CD4-positive, alpha-beta T cell treated with Interleukin-12 subunit alpha and Interleukin-12 subunit beta, for 1 hour (primary cell): ENCODE results near the gene KCP.

ENCODE experiments used
- DNase-seq: peaks from one replicate; pipeline ENCODE4 v3.0.0-alpha.2; 2020

The KCP gene

GRCh38 chr7:128836729-128837348 is 73.7 kb downstream of the KCP start:
- no peak for DNase-seq

DNA sequence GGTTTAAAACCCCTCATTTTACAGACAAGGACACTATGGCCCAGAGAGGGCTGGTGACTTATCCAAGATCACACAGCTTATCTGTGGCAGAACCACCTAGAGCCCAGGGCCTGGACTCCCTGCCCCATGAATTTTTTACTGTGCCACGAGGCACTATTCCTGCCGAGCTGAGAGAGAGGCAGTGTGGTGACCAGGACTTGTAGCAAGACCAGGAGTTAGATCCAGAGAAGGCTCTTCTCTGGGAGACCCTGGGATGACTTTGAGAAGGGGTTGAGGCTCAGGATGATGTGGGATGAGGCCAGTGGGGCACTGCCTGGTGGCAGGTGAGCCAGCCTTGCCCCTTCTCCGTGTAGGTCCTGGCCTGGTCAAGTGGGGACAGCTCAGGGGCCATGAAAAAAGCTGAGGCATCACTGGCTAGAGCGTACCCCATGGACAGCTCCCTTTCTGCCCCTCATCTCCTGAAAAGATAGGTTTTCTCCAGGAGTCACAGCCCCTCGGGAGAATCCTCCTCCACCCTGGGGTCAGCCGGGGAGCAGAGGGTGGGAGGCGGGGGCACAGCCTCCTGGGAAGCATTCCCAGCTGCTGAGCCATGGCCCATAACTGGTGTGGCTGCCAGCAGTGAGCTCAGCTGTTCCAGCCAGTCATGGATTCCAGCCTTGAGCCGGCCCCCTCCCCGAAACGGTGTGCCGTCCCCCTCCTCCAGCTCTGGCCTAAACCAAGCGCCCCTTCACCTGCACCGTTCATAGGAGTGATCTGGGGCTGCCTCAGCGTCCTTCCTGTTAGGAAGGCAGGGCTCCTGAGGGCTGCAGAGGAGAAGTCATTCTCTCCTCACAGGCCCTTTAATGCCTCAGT is 74.5 kb downstream of the KCP start:
- DNase-seq: no peak

GRCh38 chr7:128835231-128835751 is 75.2 kb downstream of the KCP start:
- DNase-seq: no peak

- DNase-seq: no peak
These were observed 76.6 kb downstream of the KCP start for GRCh38 chr7:128833946-128834325.

DNA sequence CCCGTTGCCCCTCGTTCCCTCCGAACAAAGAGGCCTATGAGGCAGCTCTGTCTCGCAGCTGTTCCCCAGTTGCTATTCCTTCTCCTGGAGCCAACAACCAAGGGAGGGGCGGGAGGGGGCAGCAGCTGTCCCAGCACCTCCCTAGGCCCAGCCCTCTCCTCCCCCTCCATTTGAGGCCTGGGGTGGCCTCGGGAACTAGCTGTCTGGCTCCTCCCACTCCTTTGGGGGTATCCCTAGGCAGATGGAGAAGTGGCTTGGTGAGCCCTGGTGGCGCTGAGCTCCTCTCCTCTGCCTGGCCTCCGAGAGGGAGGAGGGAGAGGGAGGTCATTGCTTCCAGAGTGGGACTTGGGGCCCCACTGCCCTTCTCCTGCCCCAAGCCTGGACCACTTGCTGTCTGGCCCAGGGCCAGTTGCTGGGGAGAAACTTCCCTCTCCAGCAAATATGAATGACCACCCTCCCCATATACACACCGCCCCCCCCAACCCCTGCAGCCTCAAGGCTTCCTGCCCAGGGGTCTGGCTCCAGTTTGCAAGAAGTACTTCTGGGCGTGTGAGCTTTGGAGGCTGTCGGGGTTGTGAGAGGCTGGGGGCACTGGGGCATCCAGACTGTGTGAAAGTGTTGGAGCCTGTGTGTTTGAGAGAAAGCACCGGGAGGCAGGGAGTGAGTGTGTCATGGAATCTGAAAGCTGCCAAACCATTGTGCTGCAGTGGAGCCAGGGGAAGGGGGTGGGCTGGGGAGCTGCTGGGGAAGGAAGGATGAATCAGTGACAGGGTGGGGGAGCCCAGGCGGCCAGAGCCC is 77.2 kb downstream of the KCP start:
- no peak for DNase-seq

DNA sequence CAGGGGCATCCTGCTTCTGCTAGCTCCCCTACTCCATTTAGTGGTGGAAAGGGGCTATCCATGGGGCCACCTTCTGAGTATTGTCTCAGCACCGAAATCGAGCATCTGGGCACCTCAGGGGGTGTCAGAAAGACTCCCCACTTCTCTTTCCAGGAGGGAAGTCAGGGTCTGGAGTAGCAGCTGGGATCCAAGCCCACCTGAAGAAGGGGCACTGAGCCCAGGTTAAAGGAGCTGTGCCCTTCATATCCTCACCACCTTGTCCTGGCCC is 77.7 kb downstream of the KCP start:
- no peak for DNase-seq

GRCh38 chr7:128831994-128832879 is 78.3 kb downstream of the KCP start:
- no peak for DNase-seq

- no peak for DNase-seq
These were observed 79.1 kb downstream of the KCP start for GRCh38 chr7:128831178-128831993.

- DNase-seq: peak; percentile 17
These were observed 80.0 kb downstream of the KCP start, which contains the start of gene FLNC for GRCh38 chr7:128830231-128831177. FLNC (plus strand) TSS chr7:128830406; CDS start chr7:128830638, 232 bp downstream.

GRCh38 chr7:128829391-128830166 is 80.9 kb downstream of the KCP start:
- DNase-seq: no peak

DNA sequence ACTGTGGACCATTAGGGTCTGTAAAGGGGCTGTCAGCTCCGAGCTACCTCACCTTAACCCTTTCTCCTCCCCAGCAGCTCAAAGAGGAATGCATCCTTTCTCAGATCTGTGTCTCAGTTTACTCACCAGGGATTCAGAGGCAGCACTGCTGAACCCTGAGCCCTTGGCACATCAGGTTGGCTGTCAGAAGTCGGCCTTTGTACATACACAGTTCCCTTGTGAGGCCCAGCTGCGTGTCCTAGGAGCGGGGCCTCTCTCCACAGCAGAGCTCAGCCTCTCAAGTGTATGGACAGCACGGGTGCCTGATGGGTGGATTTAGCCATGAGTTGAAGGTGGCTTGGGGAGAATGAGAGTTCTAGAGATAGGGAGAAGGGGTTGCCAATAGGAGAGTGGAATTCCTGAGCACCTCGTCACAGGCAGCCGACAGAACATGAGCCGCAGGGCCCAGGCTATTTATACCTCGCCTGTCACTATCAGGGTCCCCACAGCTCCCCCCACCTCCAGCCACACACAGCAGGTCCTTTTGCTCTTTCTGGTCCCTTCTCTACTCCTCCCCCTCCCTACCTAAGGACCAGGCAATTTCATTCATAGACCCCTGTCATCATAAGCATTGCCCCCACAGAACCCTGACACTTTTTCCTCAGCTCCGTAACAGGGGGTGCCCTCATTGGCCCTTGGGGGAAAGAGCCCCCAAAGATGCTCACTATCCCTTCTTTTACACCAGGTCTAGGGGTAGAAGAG is 82.4 kb downstream of the KCP start:
- no peak for DNase-seq

- DNase-seq: no peak
These were observed 83.1 kb downstream of the KCP start for GRCh38 chr7:128827248-128827958.

- no peak for DNase-seq
These were observed 83.6 kb downstream of the KCP start for GRCh38 chr7:128826916-128827247.
